GM23338 (cell line): ENCODE data around the gene PSMC3. TPM values are rescaled to one million over a fixed set of nuclear protein-coding genes. Genes with fewer than 3 reads are reported as not detected.

ENCODE experiments used
- ATAC-seq: fragments of 200-7000 bp; cut with Tn5 transposase; 3 replicates; pipeline ENCODE4 v1.9.1; 2020
- DNase-seq: peaks from one replicate; pipeline ENCODE4 v3.0.0-alpha.2; 2015; ENCODE audit warnings: low spot score
- H2AFZ ChIP-seq: fragments of 200-600 bp; sonication (generic); 2 replicates; pipeline ENCODE4 v1.8.0; 2016; ENCODE audit warnings: antibody characterized with exemption, mild to moderate bottlenecking, moderate library complexity
- H3F3A ChIP-seq: fragments of 200-600 bp; sonication (generic); replicated peaks from 2 replicates; pipeline ENCODE4 v1.8.0; 2017; ENCODE audit warnings: antibody characterized with exemption, mixed run types, low read depth
- H3K27ac ChIP-seq: fragments of 200-600 bp; sonication (generic); 2 replicates; pipeline ENCODE4 v1.6.1; 2016; ENCODE audit warnings: low read depth
- H3K27me3 ChIP-seq: fragments of 200-600 bp; sonication (generic); 2 replicates; pipeline ENCODE4 v1.8.0; 2016; ENCODE audit warnings: mild to moderate bottlenecking, mixed run types, moderate library complexity; ENCODE audit not compliant: insufficient read depth
- H3K36me3 ChIP-seq: fragments of 200-600 bp; sonication (generic); 2 replicates; pipeline ENCODE4 v1.8.0; 2016; ENCODE audit warnings: mild to moderate bottlenecking; ENCODE audit not compliant: insufficient read depth
- H3K4me1 ChIP-seq: fragments of 200-600 bp; sonication (generic); 2 replicates; pipeline ENCODE4 v1.8.0; 2016; ENCODE audit warnings: mild to moderate bottlenecking, moderate library complexity; ENCODE audit not compliant: insufficient read depth
- H3K4me2 ChIP-seq: fragments of 200-600 bp; sonication (generic); 2 replicates; pipeline ENCODE4 v1.7.1; 2017; ENCODE audit warnings: mixed run types
- H3K4me3 ChIP-seq: fragments of 200-600 bp; sonication (generic); 2 replicates; pipeline ENCODE4 v1.6.1; 2016; ENCODE audit warnings: mixed run types
- H3K79me2 ChIP-seq: fragments of 200-600 bp; sonication (generic); replicated peaks from 2 replicates; pipeline ENCODE4 v1.8.0; 2017; ENCODE audit warnings: mild to moderate bottlenecking; ENCODE audit not compliant: insufficient read depth
- H3K9me2 ChIP-seq: fragments of 200-600 bp; sonication (generic); 2 replicates; pipeline ENCODE4 v1.8.0; 2017; ENCODE audit not compliant: insufficient read depth
- H4K20me1 ChIP-seq: fragments of 200-600 bp; sonication (generic); replicated peaks from 2 replicates; pipeline ENCODE4 v1.8.0; 2017; ENCODE audit warnings: mild to moderate bottlenecking; ENCODE audit not compliant: insufficient read depth
- H3K27ac Mint-ChIP-seq: 2 replicates; pipeline ENCODE4 v1.8.0; 2020; ENCODE audit warnings: inconsistent platforms, mild to moderate bottlenecking, moderate library complexity, mixed read lengths
- H3K27me3 Mint-ChIP-seq: 3 replicates; pipeline ENCODE4 v1.8.0; 2022; ENCODE audit warnings: low read depth, mild to moderate bottlenecking, moderate library complexity, mixed read lengths, inconsistent platforms; ENCODE audit not compliant: insufficient read depth, poor library complexity
- H3K36me3 Mint-ChIP-seq: 3 replicates; pipeline ENCODE4 v1.8.0; 2021; ENCODE audit warnings: low read depth, mild to moderate bottlenecking, inconsistent platforms, moderate library complexity, mixed read lengths
- H3K4me1 Mint-ChIP-seq: 3 replicates; pipeline ENCODE4 v1.8.0; 2020; ENCODE audit warnings: mild to moderate bottlenecking, inconsistent platforms, mixed read lengths
- H3K4me3 Mint-ChIP-seq: 3 replicates; pipeline ENCODE4 v1.8.0; 2021; ENCODE audit warnings: moderate library complexity, mild to moderate bottlenecking, inconsistent platforms, mixed read lengths
- H3K9me3 Mint-ChIP-seq: 3 replicates; pipeline ENCODE4 v1.8.0; 2020; ENCODE audit warnings: moderate library complexity, mild to moderate bottlenecking, inconsistent platforms, mixed read lengths
- ETS1 ChIP-seq: IDR thresholded peaks from 2 replicates; pipeline ENCODE4 v1.6.1; 2016; ENCODE audit warnings: antibody characterized with exemption
- JUNB ChIP-seq: IDR thresholded peaks from one replicate; pipeline ENCODE4 v1.6.1; 2016; ENCODE audit warnings: antibody characterized with exemption; ENCODE audit not compliant: unreplicated experiment
- NANOG ChIP-seq: IDR thresholded peaks from 2 replicates; pipeline ENCODE4 v1.6.1; 2016; ENCODE audit warnings: antibody characterized with exemption, borderline replicate concordance
- POLR2AphosphoS5 ChIP-seq: IDR thresholded peaks from 2 replicates; pipeline ENCODE4 v1.6.1; 2016; ENCODE audit warnings: antibody characterized with exemption, low read depth
- REST ChIP-seq: IDR thresholded peaks from one replicate; pipeline ENCODE4 v1.6.1; 2018; ENCODE audit warnings: antibody characterized with exemption; ENCODE audit not compliant: unreplicated experiment
- STAT1 ChIP-seq: IDR thresholded peaks from one replicate; pipeline ENCODE4 v1.6.1; 2016; ENCODE audit warnings: antibody characterized with exemption; ENCODE audit not compliant: unreplicated experiment
- ZNF114 ChIP-seq: fragments of 250-450 bp; sonication (Bioruptor Pico); IDR thresholded peaks from 2 replicates; pipeline ENCODE4 v1.5.0; 2020; ENCODE audit warnings: mild to moderate bottlenecking, moderate library complexity
- ZNF331 ChIP-seq: fragments of 250-450 bp; sonication (Bioruptor Pico); IDR thresholded peaks from 2 replicates; pipeline ENCODE4 v1.5.0; 2020; ENCODE audit warnings: low read depth, mild to moderate bottlenecking, moderate library complexity
- ZNF462 ChIP-seq: fragments of 250-450 bp; sonication (Bioruptor Pico); IDR thresholded peaks from 2 replicates; pipeline ENCODE4 v1.5.0; 2020; ENCODE audit warnings: mild to moderate bottlenecking, moderate library complexity
- polyA plus RNA-seq: library from polyadenylated mRNA; unstranded; fragments of >200 nt; fragmentation: Nextera tagmentation; extraction: Ambion mirVana; gene quantifications from 2 replicates; pipeline ENCODE4 v1.2.1, GENCODE V29; 2016
- total RNA-seq: library from RNA; depleted of rRNA; stranded (reverse); fragments of >200 nt; shearing (Covaris generic); gene quantifications from 2 replicates; pipeline ENCODE4 v1.2.3, GENCODE V29; 2014

PSMC3 gene
- total and polyA plus RNA-seq, 2 experiments from 2014 or later: 147 to 190 TPM

GRCh38 chr11:47447906-47448305 lies 21.7 kb upstream of the PSMC3 start (continued):
- TF ChIP-seq ZNF462 (CRISPR knock-in tag): no peak
- no peak for TF ChIP-seq ZNF114 (CRISPR knock-in tag)
- TF ChIP-seq REST: no peak
- no peak for TF ChIP-seq ETS1

GRCh38 chr11:47446833-47447232 lies 20.6 kb upstream of the PSMC3 start:
- ATAC-seq (no peak; the same call in 2 of the 3 replicates), DNase-seq (peak; percentile 46)
- no peak overlapping the region for H3K4me2 ChIP-seq
- no peak overlapping the region for H3K4me3 ChIP-seq
- no peaks in the 10 kb centered on the region for H3K27me3 ChIP-seq
- no peaks in the 10 kb centered on the region for H4K20me1 ChIP-seq
- Mint-ChIP-seq H3K9me3 (no peaks in the 10 kb centered on the region), H3K4me1 (no peaks in the 10 kb centered on the region), H3K36me3 (no peaks in the 10 kb centered on the region), H3K4me3 (no peak overlapping the region), H3K27me3 (no peaks in the 10 kb centered on the region), H3K27ac (no peak overlapping the region)
- no peak overlapping the region for H3K27ac ChIP-seq
- no peaks in the 10 kb centered on the region for H3F3A ChIP-seq
- H3K9me2 ChIP-seq: no peaks in the 10 kb centered on the region
- H2AFZ ChIP-seq: no peak overlapping the region
- no peaks in the 10 kb centered on the region for H3K4me1 ChIP-seq
- H3K36me3 ChIP-seq: no peaks in the 10 kb centered on the region
- H3K79me2 ChIP-seq: no peaks in the 10 kb centered on the region
- TF ChIP-seq POLR2AphosphoS5 (no peak), NANOG (no peak), ZNF114 (CRISPR knock-in tag) (no peak), STAT1 (no peak), ZNF331 (CRISPR knock-in tag) (no peak), JUNB (no peak)
